HG03135 (cell line): ENCODE data around the gene PPP1R36.
"Not testable (repeated sequence)": the region's sequence is repeated elsewhere in the genome, so short reads cannot be mapped to it uniquely, and the experiment has no call there.

Source experiments
- ATAC-seq: cut with Tn5 transposase; IDR thresholded peaks from one replicate; pipeline ENCODE4 v1.9.1; 2021; ENCODE audit warnings: mild to moderate bottlenecking, moderate library complexity; ENCODE audit not compliant: unreplicated experiment

Gene PPP1R36

GRCh38 chr14:64562436-64562835 is 12.7 kb downstream of the PPP1R36 start:
- ATAC-seq = no peak

GRCh38 chr14:64563696-64564095 is 13.9 kb downstream of the PPP1R36 start:
- ATAC-seq = no peak

- no peak for ATAC-seq
Observed at GRCh38 chr14:64566651-64567122, 16.9 kb downstream of the PPP1R36 start.

- ATAC-seq = no peak
Observed at GRCh38 chr14:64569138-64569631, 19.4 kb downstream of the PPP1R36 start.

- ATAC-seq = not testable (repeated sequence)
Observed at GRCh38 chr14:64569646-64570045, 19.9 kb downstream of the PPP1R36 start.

- no peak for ATAC-seq
Observed at GRCh38 chr14:64572386-64573104, 22.8 kb downstream of the PPP1R36 start.

GRCh38 chr14:64573109-64573508 is 23.3 kb downstream of the PPP1R36 start:
- ATAC-seq = no peak

GRCh38 chr14:64574371-64575107 is 24.8 kb downstream of the PPP1R36 start:
- no peak for ATAC-seq

- no peak for ATAC-seq
Observed at GRCh38 chr14:64577211-64577610, 27.4 kb downstream of the PPP1R36 start.

GRCh38 chr14:64580467-64580866 is 30.7 kb downstream of the PPP1R36 start:
- no peak for ATAC-seq

GRCh38 chr14:64581363-64581762 is 31.6 kb downstream of the PPP1R36 start:
- no peak for ATAC-seq

GRCh38 chr14:64581817-64582216 is 32.1 kb downstream of the PPP1R36 start:
- no peak for ATAC-seq

- no peak for ATAC-seq
Observed at GRCh38 chr14:64584190-64584589, 34.4 kb downstream of the PPP1R36 start.

GRCh38 chr14:64591809-64592208 is 42.0 kb downstream of the PPP1R36 start:
- ATAC-seq = no peak

GRCh38 chr14:64594438-64594837 is 44.7 kb downstream of the PPP1R36 start:
- ATAC-seq = no peak

- ATAC-seq = no peak
Observed at GRCh38 chr14:64598404-64598803, 48.6 kb downstream of the PPP1R36 start.

- no peak for ATAC-seq
Observed at GRCh38 chr14:64601571-64601970, 51.8 kb downstream of the PPP1R36 start.

- ATAC-seq = no peak
Observed at GRCh38 chr14:64602826-64603225, 53.1 kb downstream of the PPP1R36 start.

GRCh38 chr14:64604001-64604400 is 54.2 kb downstream of the PPP1R36 start:
- ATAC-seq = no peak

- no peak for ATAC-seq
Observed at GRCh38 chr14:64604881-64605280, 55.1 kb downstream of the PPP1R36 start.

- no peak for ATAC-seq
Observed at GRCh38 chr14:64605926-64606685, 56.3 kb downstream of the PPP1R36 start.
